Endometrium (tissue), 2 donors: ENCODE measurements around the gene CLDND2.

Source experiments
- FAIRE-seq: peaks from 2 replicates; lab custom pipeline; 2012; peaks lifted over from hg19 to GRCh38; lab: Jason Lieb, UNC
- donor health status: control.
- donor health status: control.

CLDND2 gene

DNA sequence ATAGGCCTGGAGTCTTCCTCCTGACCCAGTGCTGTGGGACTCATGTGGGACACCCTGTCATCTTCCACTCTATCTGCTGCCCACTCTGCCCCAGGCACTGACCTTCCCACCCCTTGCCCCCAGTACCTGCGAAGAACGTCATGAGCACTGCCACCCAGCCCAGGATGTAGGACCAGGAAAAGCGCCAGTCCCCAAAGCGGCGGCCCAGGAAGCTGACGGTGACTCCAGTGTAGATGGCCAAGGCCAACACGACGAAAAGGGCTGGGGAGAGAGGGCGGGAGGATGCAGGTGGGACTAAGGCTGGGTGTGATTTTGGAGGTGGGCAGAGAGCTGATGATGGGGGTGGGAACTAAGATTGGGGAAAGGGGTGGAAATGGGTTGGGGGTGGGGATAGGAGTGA lies 11.6 kb upstream of the CLDND2 start:
- FAIRE-seq = no peak

DNA sequence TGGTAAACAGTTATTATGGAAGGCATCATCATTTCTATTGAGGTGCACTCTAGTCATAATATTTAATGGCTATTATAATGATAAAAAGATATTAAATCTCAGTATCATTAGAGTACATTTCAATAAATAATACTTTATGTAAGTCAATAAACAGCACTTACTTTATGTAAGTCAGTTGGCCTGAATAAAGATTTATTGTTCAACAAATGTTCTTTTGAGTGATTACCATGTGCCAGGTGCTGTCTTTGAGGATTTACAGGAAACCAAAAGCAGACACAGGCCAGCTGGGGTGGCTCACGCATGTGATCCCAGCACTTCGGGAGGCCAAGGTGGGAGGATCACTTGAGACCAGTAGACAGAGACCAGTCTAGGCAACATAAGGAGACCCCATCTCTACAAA lies 8.6 kb upstream of the CLDND2 start:
- no peak for FAIRE-seq

DNA sequence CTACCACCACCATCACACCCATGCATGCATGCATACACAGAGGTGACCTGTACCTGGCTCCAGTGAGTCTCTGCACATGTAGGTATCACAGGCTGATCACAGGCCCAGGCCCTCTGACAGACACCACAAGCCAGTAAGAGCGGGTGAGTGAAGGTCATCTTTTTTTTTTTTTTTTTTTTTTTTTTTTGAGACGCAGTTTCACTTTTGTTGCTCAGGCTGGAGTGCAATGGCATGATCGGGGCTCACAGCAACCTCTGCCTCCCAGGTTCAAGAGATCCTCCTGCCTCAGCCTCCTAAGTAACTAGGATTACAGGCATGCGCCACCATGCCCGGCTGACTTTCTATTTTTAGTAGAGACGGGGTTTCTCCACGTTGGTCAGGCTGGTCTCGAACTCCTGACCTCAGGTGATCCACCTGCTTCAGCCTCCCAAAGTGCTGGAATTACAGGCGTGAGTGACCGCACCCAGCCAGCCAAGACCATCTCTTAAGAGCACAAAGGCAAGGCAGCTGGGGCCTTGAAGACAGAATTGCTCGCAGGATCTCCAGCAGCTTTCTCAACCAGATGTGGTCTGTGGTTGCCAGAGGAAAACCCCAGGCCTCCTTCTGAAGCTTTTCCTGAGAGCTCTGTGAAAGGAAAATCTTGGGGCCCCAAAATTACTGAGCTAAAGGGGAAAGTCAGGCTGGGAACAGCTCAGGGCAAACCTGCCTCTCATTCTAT lies 6.9 kb upstream of the CLDND2 start:
- FAIRE-seq = no peak

DNA sequence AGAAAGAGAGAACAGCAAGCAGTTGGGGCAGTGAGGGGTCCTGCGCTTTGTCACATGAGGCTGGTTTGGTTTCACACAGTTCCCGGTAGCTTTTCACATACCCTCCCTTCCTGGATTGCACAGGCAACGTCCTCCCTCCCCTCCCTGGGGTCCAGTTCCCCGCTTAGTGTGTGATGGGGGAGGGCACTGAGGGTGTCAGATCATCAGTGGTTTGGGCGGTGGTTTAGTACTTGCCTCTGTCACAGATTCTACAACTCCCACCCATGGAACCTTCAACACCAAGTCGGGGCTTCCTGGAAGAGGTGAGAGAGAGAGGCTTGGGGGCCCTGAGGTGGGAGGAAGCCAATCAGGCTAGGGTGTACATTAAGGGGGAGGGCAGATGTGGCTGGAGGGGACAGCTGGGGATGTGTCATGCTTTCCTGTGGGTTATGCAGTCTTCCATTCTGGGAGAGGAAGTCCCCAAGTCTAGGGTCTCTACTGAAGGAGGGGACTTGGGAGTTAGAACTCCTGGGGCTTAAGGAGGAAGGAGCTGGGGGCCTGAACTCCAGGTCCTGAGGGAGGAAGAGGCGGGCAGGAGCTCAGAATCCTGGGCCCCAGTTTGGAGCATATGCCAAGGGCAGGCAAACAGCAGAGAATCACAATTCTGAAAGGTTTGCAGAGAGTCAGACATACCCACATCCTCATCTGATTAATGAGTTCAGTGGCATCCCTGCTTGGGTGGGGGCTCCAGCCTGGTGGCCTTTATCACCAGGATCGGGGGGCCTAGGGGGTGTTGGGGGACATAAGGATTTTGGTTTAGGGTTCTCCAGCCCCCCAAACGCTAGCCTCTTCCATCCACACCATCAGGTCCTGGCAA lies 4.1 kb upstream of the CLDND2 start, which contains the start of gene NKG7:
TSS of gene NKG7 (minus strand) at position 6 of the 856 bp plus-strand sequence. CDS start 119 bp downstream, outside the sequence.
- FAIRE-seq = no peak

DNA sequence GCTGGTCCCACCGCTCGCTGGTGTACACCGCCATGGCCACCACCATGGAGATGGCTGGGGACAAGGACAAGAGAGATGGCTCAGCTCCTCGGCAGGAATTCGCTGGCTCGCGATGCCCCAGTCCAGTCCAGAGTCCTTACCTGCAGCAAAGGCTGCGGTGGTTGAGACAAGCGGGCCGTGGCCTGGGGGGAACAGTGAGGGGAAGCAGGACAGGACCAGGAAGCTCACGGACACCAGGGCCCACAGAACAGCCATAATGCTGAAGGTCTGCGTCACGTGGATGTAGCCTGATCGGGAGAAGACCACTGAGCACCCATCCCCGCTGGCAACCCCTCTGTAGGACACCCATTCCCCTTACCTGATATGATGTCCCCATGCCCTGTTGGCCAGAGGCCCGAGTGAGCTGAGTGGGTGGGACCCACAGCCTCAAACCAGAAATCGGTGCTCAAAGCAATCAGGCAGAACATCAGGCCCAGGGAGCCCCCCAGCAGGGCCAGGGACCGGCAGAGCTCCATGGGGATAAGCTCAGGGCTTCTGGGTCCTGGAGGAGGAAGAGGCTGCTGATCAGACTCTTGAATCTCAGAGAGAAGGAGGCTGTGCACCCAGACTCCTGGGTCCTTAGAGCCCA lies 3.3 kb upstream of the CLDND2 start:
- no peak for FAIRE-seq

DNA sequence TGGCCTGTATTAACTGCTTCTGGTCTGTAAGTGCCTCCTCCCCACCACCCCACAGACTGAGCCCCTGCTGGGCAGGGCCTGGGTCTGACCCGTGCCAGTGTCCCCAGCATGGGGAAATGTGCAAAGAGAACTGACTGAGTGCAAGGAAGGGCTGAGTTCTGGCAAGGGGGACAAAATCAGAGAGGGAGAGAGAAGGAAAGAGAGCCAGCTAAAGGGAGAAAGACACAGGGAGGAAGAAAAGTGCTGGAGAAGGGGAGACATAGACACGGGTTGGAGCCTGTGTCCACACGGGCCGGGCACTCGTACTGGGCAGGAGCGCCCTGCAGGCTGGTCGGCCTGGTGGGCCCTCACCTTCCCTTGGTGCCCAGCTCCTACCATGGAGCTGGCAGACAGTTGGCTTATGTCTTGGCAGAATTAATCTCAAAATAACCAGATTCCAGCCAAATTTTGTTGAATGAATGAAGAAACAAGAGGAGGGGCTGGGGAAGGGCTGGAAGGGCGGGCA lies 2.4 kb upstream of the CLDND2 start:
- no peak for FAIRE-seq

DNA sequence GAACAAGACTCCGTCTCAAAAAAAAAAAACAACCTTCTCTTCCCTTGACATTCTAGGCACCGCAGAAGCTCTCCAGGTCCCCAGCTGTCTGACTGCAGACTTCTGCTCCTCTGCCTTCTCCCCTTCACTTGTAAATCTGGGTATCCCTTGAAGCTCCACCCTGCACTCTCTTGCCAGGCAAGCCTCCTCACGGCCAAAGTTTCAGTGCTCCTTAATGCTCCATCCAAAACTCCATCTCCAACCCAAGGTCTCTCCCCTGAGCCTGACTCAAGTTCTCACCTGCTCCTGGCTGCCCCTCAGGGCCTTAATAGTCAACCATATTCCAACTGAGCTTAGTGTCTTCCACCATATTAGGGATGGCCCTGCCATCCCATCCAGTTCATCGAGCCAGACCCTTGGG lies 1.4 kb upstream of the CLDND2 start:
- FAIRE-seq = no peak

DNA sequence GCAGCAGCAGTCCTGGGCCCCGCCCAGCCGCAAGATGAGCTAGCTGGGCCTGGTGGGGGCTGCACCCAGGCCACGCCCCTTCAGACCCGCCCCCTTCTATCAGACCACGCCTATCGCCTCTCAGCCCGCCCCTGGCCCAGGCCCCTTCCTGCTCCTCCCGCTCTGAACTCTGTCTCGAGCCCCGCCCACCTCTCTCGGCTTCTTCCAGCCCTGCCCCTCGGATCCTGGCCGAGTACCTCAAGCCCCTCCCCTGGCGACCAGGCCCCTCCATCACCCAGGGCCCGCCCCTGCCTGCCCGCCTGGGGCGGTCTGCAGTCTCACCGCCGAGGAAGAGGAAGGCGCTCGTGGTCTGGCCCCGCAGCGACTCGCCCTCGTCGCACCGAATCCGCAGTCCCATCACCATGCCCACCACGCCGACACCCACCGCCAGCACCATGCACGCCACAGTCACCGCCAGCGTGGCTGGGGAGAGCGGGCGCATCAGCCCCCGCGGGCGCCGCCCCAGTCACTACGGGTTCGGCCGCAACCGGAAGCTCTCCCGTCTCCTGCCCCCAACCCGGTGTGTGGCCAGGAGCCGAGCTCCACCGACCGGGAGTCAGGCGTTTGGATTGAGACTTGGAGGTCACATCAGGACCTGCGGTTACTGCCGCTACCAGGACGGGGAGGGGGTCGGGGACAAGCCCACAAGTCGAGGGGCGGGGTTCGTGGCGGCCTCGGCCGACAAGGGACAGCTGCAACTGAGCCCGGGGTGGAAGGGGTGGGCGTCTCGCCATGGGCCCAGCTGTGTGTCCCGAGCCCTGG lies 1.0 kb downstream of the CLDND2 start:
- peak; percentile 95 for FAIRE-seq

DNA sequence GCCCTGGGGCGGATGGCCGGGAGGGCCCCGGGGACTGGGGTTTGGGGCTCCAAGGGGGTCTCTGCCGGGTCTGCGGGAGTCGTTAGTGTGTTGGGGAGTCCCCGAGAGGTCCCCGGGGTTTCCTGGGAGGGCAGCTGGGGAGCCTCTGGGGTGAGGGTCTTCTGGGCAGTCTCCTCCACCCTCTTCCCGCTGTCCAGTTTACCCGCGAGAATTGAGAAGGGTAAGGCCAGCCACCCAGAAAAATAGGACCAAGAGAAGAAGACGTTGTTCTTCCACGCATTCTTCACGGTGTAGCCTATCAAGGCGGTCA lies 1.6 kb downstream of the CLDND2 start:
- no peak for FAIRE-seq

DNA sequence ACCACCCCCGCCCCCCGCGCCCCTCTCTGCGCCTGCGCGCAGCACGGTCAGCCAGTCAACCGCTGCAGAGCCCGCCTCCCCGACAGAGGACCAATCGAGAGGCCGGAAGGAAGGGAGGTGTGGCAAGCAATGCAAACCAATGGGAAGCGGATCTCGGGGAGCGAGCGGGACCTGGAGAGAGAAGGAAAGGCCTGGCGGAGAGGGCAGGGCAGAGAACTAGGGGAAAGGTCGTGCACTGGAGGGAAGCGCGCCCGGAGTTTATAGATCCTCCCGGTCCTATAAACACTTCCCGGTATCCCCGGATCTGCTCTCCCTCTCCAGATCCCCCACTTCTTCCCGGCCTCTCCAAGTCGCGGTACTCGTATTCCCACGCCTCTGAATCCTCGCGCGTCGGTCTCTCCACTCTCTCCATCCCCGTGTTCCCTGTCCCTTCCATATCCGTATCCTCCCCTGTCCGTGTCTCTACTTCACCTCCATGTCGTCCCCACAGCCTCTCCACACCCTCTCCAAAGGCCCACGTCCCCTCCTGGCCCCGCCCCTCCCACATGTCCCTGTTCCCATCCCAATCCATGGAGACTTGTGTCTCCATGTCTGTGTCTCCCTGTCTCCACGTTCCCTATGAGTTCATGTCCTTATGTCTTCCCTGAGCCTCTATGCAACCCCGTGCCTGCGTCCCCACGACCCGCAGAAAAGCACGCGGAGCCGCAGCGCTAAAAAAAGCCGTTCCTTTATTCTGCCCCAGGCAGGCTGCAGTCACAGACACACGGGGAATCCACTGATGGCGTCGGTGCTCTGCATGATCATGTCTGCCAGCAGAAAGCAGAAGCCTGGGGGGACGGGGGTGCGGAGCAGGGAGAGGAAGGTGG lies 2.2 kb downstream of the CLDND2 start:
- FAIRE-seq = no peak

DNA sequence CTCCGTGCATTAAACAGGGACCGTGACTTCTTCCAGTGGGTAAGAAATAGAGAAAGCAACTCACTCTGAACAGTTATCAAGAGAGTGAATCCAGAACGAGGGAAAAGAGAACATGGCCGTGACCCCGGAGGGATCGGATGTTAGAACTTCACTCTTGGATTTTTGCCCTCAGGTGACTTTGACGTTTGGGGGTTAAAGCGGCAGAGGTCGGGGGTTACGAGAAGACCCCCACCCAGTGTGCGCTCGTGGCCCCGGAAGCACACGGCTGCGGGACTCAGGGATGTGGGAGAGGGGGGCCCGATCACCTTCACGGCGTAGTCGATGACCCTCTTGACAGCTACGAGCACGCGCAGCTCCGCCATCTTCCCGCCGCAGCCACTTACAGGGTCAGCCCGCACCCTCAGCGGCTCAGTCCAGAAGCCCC lies 2.8 kb downstream of the CLDND2 start, which contains the start of gene ETFB:
TSS of gene ETFB (minus strand) at position 424 of the 424 bp plus-strand sequence. CDS start at position 362, 62 bp downstream.
- FAIRE-seq = no peak

DNA sequence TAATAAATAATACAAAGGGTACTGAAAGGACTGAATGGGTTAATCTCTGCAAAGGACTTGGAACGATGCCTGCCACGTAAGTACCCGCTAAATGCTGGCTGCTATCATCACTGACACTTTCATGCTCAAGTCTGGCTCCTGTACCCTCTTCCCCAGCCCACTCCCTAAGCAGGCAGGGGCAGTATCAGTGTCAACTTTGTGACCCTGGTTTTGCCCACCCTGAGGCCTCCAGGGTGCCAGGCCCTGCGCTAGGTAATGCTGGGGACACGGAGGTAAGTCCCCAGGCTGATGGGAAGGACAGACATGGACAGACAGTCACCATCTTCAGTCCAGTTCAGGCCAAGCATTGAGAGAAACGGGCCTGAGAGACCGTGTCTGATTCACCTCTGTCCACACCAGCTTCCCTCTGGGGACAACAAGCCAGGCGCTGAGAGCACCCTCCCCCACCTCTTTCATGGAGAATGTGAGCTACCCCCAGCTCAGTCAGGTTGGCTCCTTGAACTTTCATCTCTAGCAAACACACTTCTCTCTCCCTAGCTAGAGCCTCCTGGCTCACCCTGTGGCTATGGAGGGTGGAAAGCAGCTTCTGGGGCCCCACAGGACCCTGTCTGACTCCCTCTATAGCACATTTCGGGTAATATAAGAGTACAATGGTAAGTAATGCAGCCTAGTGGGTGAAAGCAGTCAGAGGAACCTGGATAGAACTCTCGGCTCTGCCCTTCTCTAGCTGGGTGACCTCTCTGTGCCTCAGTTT lies 3.4 kb downstream of the CLDND2 start:
- no peak for FAIRE-seq

DNA sequence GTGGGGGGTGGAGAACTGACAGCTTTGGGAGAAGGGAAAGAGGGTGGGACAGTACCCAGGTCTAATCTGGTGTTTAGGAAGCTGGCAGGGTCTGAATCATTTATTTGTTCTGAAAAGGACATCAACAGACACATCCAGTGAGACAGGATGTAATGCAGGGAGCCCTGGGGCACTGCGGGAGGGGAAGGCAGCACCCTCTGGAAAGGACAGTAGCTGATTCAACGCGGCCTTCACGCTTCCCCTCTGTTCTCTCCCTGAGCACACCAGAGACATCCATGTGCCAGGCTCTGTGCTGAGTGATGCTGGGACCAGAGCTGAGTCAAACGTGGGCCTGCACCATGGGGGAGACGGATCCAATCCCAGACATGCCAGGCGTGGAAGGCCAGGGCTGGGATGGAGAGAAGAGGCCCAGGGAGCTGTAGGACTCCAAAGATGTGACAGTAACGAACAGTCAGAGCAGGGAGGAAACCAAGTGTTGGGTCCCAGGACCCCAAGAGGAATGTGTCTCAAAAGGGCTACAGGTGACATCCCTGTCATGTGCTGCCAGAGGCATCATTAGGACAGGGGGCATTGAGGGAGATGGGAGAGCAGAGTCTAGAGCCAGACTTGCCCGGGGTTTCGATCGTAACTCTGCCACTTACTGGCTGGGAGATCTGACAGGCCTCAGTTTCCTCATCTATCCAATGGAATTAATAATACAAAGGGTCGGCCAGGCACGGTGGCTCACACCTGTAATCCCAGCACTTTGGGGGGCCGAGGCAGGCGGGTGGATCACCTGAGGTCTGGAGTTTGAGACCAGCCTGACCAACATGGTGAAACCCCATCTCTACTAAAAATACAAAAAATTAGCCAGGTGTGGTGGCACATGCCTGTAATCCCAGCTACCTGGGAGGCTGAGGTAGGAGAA lies 4.3 kb downstream of the CLDND2 start:
- FAIRE-seq = no peak

DNA sequence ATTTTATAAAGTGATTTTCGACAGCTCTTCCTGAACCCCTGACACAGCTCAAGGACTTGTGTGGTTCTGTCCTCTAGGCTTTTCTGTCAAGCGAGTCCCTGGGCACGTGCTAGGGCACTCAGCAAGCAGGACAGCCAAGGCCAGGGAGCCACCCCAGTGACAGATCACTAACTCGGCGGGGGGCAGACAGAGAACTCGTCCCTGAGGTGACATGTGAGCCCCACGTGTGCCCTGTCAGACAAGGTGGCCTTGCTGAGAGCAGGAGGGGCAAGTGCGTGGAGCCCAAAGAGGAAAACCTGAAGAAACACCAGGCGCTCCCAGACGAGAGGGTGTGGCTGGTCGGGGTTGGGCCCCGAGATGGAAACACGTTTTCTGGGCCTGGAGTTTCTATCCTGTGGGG lies 7.6 kb downstream of the CLDND2 start:
- FAIRE-seq = no peak

DNA sequence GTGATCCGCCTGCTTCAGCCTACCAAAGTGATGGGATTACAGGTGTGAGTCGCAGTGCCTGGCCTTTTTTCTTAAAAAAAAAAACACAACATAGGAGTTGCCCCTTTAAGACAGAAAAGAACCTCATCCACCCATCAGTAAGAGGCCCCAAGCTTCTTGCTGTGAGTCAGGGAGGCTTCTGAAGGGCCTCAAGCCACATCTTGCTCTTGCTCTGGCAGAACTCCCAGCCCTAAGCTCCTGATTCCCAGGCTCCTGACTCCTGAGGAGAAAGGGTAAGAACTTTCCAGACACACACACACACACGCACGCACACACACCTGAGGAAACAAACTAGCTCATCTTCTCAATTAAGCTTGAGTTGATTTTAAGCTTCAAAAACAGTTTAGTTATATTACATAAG lies 9.5 kb downstream of the CLDND2 start:
- FAIRE-seq = no peak

DNA sequence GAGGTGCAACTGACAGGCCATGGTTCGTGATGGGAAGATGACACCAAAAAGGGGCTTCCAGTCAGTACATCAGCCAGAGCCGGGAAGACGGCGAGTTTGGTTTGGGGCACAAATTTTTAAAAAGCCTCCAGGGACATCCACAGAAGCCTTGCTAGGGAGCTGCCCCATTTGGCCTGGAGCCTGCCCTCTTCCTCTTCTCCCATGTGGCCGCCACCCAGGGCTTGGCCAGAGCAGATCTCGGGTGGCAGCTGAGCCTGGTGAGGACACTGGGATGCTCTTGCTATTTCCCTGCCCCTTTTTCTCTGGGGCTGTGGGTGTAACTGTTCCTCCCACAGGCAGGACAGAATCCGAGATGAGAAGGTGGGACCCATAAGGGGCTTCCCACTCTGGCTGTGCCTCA lies 10.9 kb downstream of the CLDND2 start:
- no peak for FAIRE-seq

DNA sequence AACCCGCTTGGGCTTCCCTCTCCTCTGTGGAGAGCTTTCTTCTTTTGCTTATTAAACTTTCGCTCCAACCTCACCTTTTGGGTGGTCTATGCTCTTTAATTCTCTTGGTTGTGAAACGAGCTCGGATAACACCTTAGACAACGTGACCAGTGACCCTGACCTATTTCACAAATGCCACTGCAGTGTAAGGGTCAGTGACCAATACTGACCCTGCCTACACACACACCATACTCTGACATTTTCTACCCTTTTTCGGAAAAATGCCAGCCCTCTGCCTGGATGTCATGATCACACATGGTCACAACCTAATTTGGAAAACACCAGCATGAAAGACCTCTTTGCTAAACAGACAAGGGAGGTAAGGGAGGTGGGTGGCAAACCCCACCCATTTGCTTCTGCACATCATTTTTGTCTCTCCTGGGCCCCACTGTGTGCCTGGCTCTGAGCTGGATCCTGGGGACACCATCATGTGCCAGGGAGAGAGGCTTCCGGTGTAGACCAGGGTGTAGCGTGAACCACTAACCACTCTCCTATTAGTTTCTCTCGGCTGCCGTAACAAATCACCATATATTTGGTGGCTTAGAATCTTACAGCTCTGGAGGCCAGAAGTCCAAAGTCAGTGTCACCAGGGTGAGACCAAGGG lies 12.5 kb downstream of the CLDND2 start:
- no peak for FAIRE-seq

DNA sequence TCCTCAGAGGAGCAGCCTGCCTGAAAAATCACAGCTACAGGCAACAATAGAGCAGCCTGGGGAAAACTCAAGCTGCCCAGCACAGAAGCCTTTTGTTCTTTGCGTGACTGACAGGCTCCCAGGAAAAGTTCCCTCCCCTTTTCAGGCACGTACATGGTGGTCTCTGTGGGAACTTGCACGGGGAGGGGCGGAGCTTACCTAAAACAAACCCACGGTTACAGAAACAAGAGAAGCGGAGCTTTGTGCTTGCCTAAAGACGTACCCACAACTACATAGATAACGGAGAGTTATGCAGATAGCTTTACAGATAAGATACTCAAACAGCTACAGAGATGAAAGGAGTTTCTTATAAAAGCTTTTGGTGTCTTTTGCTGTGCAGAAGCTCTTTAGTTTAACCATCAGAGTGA lies 14.1 kb downstream of the CLDND2 start:
- FAIRE-seq = no peak
